Lung microvascular endothelial cell (primary cell): ENCODE measurements around the gene PPP1R14C. TPM values are rescaled to one million over a fixed set of nuclear protein-coding genes. Genes with fewer than 3 reads are reported as not detected.
"Not testable (repeated sequence)": the region's sequence is repeated elsewhere in the genome, so short reads cannot be mapped to it uniquely, and the experiment has no call there.

Experiments used
- DNase-seq, 2 donors: peaks; one replicate each; pipeline versions ENCODE4 v3.0.0 to v3.0.0-alpha.2; 2010; ENCODE audit warnings: low read depth in 2 of 2
- total RNA-seq: library from RNA; depleted of rRNA; stranded (reverse); fragments of >200 nt; gene quantifications from 2 replicates; pipeline ENCODE4 v1.2.1, GENCODE V29; 2014

Gene PPP1R14C
- total RNA-seq, 1 donor from 2014 or later, result not detected

DNA sequence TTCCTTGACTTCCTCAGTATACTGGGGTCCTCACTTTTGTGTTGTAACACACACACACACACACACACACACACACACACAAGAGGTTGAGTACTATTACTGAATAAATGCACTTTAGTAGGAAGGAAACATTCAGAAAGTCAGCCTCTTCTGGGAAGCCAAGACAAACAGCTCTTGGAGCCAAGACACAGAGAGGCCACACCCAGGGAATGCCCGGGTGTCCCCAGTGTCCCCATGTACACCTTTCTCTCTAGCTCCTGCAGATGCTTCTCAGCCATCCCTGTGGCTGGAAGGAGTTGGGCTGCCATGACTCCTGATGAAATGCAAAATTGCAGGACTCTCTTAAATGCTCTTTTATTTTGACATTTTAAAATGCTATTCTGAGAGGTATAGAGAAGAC, 70.5 kb downstream of the PPP1R14C start:
- DNase-seq, result no peak

DNA sequence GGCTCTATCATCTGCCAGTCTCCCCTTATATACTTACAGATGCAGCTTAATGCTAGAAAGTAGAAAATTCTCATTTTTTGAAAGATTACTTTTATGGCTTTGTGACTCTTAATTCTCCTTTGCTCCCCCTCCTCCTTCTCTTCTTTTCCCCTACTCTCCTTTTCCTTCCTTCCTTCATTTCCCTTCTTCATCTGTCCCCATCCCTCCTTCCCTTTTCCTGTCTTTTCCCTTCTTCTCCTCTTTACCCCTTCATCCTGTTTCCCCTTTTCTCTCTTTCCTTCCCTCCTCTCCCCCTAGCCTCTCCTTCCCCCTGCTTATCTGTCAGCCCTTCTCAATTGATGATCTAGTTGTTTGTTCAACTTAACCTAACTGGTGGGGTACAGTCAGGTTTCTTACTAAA, 71.5 kb downstream of the PPP1R14C start:
- DNase-seq, result no peak

DNA sequence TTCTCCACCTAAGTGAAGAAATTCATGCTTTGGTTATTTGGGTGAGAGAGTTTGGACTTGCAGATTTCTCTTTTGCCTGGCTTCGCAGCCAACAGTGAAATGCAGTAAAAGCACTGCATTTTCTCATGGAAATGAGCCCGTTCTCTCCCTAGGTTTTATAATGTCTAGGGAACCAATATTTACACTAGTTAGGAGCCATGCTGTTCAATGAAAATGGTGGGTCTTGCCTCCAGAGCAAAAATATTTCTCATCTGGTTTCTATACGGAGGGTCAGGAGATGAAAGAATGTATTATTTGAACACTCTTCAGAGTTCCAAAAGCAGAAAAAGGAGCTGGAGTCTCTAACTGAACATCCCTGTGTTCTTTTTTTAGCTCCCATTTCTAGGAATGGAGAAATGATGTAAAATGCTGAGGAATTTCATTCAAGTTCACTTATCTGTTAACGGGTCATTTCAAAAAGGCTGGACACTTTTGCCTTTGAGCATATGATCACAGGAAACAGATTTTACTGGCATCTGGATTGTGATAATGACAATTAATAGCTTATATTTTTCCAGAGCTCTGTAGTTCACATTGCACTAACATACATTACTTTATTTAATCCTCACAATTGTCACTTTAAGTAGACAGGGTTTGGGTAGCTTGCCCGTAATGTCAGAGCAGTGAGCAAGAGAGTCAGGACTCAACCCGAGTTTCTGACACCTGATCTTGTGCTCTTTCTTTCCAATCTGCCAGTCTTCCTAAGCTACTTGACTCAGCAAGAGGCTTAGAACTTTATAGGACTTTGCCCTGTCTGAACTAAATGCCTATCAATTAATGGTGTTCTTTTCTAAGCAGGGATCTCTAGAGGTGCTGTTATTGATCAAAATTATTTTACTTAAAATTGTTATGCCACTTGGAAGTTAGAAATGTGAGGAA, 78.0 kb downstream of the PPP1R14C start:
- no peak for DNase-seq

DNA sequence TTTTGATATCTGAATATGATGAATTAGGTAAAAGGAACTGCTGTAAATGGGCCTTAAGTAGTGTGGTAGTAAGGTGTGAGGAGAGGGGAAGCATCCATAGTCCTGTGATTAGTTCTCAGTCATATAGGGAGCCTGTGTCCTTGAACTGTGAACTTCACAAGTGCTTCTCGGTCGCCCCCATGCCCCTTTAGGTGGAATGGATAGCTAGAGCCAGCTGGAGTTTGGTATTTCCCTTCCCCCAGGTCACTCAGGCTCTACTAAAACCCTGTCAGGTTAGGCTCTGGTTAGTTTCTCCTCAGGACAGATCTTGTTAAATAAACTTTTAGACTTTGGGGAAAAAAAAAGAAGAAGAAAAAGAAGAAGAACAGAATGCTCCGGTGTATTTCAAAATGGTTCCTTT, 82.0 kb downstream of the PPP1R14C start:
- no peak for DNase-seq

DNA sequence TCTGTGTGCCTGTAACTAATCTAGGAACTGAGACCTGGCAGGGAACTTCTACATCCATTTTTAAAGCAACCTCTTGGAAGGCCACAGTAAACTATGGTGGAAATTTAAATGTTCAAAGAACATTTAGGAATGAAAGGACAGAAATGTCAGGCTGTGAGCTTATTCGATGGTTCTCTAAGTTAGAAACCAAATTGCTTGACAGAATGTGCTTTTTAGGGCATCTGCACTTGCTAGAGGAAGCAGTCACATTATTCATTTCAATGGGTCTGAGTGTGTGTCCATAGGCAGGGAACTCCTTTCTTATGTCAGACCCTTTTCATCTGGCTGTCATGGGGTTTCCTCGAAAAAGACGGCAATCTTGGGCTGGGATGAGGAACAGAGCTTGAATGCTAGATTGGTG, 84.4 kb downstream of the PPP1R14C start:
- DNase-seq, result no peak

DNA sequence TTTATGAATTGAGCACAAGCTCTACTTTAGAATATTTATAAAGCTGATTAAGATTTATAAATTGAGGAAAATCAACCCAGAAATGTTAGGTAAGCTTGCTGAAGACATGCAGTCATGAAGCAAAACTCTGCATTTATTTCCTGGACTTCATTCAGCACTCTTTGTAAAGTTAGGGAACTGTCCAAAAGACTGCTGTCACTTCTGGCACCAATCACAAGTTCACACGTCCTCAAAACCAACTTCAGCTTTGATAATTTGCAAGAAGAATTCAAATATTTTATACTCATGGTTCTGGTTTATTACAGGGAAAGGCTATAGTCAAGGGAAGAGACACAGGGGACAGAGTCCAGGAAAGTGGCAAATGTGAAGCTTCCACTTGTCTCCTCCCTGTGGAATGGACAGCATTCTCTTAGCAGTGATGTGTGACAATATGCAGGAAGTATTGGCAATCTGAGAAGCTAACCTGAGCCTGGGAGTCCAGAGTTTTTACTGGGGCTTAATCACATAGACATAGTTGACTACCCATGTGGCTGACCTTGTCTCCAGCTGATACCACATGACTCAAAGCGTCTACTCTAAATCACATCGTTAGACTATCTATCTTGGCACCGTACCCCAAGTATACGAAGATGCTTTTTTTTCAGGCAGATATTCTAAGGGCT, 85.4 kb downstream of the PPP1R14C start:
- no peak for DNase-seq

DNA sequence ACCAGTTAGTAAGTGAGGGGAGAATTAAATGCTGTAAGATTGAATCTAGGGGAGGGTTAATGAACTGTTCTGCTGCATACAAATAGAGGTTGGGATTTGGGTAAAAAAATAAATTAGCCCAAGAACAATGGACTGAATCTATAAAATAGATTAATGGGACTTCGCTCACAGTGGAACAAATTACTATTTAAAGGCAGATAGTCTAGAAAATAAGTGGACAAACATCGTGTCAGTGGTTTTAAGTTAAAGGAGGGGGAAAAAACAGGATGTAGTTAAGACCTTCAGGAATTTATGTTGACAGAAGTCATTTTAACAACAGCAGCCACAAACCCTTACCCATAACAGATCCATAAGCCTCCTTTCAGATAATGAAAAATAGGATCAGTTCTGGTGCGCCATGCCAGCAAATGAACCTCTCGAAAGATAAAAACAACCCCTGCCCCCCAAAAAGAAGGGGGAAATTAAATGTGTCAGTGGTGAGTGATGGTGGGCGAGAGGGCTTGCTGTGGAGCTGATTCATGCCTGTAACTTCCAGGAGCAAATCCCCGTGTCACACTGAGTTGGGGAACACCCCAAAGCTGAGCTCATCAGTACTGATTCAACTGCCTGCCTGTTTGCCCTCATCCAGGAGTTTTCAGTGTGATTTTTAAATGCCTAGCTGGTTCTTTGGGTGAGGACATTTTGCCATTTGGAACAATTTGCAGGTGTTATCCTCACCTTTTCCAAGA, 86.8 kb downstream of the PPP1R14C start:
- no peak for DNase-seq

DNA sequence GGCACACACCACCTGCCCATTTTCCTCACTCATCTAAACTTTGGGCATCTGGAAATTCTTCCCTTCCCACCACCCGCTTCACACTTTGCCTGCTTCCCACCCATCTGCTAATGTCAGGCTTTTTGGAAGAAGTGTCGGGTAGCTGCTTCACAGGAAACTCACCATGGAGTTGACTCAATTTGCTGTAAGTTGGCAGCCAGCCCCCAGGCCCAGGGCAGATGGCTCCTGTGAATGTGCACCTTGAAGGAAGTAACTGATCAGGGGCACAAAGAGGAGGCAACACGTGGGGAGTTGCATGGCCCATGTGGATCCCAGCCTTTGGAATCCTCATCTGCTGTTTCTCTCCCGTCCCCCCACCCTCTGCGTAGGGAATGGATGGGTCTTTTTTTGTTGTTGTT, 87.3 kb downstream of the PPP1R14C start:
- DNase-seq, result no peak

DNA sequence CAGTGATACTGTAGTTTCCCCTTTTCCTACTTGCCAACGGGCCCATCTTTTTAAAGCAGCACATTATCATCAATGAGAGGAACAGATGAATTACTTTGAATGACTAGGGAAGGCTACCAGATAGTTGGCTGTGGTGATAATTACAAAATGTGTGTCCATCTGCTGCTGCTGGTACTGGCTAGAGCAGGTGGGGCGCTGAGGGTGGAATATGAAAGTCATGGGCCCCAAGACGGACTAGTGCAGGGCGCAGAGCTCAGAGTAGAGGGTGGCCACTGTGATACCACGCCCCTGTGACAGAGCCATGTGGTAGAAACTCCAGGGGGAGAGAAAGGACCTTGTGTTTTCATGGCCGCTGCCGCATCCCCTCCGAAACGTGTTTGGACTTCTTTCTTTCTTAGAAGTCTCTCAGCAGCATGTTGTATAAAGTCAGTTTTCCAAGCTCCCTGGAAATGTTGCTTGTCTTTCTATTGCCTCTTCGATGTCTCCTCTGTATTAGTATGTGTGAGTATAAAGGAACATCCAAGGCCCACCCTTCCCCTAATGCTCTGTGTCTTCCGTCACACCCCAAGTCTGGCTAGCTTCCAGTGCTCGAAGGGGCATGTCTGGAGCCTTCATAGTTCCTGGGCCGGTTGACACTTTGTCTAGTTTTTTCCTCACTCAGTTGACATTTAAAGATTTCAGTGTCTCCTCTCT, 88.1 kb downstream of the PPP1R14C start:
- DNase-seq, result no peak

DNA sequence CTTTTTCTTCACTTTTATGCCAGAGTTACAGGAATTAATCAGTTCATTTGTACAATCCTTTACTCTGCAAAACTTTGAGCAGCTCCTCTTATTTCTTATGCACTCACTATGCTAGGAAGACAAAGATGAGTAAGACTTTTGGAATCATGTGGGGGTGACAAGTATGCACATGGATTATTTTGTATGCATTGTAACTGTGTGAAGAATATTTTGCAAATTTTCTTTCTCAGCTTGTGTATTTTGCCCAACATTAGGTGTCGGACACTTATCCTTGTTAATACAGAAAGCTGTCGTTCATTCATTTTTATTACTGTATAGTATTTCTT, 88.6 kb downstream of the PPP1R14C start:
- no peak for DNase-seq

DNA sequence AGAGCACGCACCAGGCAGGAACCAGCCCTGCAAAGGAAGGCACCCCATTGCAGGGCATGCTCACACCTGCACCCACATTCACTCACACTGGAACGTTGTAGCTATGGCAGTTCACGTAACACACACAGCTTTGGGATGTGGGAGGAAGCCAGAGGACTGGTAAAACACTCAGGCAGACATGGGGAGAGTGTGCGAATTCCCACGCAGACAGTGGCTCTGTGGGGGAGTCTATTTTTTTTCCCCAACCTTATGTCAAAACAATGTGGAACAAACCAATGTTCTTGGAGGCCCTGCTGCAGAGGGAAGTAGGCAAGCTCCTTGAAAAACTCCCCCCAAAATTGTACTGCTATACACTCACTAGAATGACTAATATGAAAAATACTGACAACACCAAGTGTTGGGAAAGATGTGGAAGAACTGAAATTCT, 91.0 kb downstream of the PPP1R14C start:
- DNase-seq, result no peak

DNA sequence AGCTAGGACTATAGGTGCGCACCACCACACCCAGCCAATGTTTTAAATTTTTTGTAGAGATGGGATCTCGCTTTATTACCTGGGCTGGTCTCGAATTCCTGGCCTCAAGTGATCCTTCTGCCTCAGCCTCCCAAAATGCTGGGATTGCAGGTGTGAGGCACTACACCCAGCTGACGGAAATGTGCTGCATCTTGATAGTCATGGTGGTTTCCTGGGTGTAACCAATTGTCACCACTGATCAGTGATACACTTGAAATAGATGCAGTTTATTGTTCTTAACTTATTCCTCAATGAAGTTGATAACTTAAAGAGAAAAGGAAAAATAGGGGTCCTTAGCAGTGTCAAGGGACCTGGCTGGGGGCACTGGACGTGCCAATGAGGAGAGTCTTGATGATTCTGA, 92.4 kb downstream of the PPP1R14C start:
- no peak for DNase-seq

DNA sequence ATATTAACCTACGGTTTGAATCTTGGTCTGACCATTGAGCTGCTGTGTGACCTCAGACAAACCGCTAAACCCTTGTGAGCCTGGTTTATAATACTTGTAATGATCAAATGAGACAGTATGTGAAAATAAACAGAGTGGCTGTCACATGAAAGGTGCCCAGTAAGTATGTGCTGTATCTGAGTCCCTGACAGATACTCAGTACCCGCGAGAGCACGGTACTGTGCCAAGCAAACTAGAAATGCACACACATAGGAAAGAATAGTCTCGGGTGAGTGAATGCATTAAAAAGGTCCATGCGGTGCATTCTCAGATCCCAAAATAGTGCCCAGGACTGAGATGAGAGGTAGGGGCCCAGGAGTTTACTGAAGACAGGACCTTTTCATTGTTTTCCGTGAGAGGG, 93.3 kb downstream of the PPP1R14C start:
- DNase-seq, result no peak

DNA sequence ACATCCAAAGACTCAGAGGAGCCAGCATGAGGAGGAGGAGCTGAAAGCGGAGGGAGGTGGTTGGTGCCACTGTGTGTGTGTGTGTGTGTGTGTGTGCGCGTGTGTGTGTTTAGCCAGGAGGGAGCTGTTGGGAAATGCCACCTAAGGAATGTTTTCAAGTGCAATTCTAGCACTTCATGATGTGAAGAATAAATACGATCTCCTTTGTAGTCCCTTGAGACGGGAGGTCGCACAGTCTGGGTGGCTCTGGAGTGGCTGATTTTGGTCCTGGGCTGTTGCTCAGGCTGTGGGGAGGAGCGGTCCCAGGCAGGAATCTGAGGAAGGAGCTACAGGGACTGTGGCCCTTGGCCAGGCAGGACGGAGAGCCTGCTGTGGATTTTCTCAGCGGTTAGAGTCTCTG, 93.7 kb downstream of the PPP1R14C start:
- DNase-seq, result no peak

DNA sequence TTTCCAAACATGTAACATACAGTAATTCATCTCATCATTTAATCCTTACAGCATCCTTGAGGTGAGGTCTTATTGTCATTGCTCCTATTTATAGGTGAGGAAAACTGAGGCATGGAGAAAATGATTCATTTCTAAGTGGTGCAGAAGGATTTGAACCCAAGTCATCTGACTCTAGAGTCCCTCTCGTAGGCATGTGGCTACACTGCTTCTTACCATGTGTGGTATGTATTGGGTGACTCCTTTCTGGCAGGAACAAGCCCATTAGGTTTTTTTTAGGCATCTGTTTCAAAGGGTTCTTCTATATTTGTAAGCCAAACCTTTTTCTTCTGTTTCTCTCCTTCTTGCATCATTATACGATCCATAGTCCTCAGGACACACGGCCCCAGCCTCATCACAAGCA, 94.8 kb downstream of the PPP1R14C start:
- no peak for DNase-seq

DNA sequence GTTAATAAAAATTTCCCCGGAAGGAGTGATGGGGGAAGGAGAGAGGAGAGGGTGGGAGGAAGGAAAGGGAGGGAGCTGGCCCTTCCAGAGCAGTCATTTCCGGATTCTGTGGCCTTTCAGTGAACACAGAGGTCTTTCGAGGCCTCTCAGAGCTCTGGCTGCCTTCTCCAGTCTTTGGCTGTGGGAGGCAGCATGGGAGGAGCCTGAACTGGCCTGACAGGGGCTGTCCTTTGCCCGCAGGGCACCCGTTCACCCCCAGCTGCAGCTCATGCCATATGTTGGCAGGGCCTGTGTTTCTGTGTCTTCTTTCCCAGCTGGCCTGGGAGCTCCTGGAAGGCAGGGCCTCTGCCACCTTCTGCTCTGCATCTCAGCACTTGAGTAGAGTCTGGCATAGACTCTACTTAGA, 95.5 kb downstream of the PPP1R14C start:
- DNase-seq, result peak in 1 of 2 donors; percentile 32

DNA sequence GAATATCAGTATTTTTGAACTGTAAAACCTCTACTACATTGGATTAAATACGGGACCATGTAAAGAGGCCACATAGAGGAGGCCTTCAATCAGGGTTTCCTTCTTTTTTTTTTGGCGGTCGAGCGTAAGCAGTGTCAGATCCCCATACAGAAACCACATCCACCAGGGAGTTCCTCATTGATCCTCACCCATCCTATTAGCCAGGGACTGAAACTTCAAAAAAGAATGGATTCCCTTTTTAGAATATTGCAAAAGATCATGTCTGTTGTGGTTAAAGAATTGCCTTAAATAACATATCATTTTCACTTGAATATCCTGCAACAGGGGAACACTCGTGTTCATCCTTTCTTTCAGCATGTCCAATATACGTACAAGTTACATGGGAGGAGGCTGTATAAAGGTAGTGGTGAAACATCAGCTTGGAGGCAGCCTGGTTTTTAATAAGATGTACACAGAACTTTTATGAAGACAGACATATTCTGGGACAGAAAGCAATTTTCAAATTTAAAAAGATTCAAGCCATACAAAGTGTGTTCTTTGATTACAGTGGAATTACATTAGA, 96.1 kb downstream of the PPP1R14C start:
- DNase-seq, result no peak

DNA sequence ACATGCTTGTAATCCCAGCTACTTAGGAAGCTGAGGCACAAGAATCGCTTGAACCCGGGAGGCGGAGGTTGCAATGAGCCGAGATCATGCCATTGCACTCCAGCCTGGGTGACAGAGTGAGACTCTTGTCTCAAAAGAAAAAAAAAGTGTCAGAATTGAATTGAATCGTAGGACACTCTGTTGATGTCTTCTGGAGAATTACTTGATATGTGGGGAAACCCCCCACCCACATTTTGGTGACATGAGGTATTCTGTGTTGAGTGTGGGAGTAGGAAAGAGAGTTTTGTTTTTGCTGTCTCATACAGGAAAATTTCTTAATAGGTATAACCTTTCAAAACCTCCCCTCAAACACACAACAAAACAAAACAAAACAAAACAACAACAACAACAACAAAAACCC, 98.9 kb downstream of the PPP1R14C start:
- not testable (repeated sequence) for DNase-seq

DNA sequence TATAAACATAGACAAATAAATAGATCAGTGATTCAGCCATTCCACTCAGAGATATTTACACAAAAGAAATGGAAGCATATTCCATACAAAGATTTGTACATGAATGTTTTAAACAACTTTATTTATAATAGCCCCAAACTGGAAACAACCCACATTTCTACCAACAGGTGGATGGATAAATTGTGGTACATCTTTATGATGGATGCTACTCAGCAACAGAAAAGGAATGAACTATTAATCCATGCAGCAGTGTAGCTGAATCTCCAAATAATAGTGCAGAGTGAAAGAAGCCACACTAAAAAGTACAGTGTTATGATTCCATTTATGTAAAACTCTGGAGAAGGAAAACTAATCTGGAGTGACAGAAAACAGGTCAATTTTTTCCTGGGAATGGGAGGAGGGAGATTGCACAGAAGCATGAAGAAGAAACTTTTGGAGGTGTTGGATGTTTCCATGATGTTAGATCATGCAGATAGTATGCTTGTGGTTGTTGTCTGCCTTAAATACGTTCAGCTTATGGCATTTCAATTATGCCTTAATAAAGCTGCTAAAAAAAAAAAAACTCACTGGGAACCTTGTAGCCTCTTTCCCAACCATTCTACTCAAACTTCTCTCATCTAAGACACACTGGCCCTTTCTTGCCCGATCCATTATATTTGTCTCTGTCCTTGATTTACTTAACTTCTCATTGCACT, 100.9 kb downstream of the PPP1R14C start:
- no peak for DNase-seq

DNA sequence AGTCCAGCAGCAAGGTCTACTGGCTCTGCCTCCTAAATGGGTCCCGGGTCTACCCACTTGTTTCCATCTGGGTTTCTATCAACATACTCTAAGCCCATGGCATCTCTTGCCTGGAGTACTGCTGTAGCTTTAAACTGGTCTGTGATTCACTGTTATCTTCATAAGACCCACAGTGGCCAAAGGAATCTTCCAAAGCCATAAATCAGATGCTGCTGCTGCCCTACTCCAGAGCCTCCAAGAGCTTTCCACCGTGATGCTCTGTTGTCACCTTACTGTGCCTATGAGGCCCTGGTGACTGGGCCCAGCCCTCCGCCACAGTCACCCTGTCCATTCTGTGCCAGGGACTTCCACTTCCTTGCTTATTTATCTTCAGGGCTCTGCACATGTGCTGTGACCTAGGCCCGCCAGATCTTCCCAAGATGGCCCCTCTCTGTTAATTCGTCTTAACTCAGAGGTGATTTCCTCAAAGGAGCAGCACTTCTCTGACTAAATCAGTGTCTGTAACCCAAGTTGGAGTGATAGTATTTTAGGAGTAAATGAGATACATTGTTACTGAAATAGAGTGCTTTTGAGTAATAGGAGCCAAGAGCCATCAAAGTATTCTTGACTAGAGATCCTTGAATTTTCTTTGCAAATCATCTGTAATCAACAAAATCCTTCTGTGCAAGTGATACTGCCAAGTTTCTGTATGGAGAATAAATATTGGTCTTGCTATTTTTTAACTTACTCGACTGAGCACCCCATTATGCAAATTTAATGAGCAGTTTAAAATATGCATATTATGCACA, 102.5 kb downstream of the PPP1R14C start:
- no peak for DNase-seq
